ENCODE results near the gene ADGRG7. TPM values are rescaled to one million over a fixed set of nuclear protein-coding genes. Genes with fewer than 3 reads are reported as not detected.

Gene ADGRG7
- total and polyA plus RNA-seq, 9 of the 15 experiments (the other 6 are each of a cell fraction or from before 2014, with no cell fraction given), result 0.03 TPM; not detected in 7

DNA sequence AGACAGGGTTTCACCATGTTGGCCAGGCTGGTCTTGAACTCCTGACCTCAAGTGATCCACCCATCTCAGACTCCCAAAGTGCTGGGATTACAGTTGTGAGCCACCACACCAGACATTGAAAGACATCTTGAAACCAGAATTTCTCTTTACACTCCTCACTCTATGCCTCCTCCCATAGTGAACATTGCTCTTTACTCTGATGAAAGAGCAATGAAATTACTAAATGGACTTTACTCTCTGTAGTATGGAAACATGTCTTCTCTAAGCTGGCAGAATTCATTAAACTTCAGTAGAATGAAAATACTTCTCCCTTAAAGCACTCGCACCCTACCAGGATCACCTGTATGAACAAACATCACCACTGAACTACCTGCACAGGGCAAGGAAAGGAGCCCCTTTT, 72.1 kb downstream of the ADGRG7 start:
- no TSS peak for BruUV-seq (replicated peaks)
- H3K27ac ChIP-seq (ENCODE audit: extremely low read depth, low read depth, low read length), result no peak overlapping the region
- FAIRE-seq, result no peak
- H3K4me3 ChIP-seq, result no peak overlapping the region
- no peak overlapping the region for H2AFZ ChIP-seq (ENCODE audit: low read depth, low read length)
- no peak for DNase-seq (ENCODE audit: extremely low read depth in 1 of 4, low spot score in 3 of 4)
- no peaks in the 10 kb centered on the region for H3K79me2 ChIP-seq (ENCODE audit: control insufficient read depth, insufficient read depth, low read length)
- no peaks in the 10 kb centered on the region for H3K36me3 ChIP-seq (ENCODE audit: control insufficient read depth, insufficient read depth, low read length)
- intact Hi-C loops (cut with micrococcal nuclease), result no loop called here
- H3K9me1 ChIP-seq (ENCODE audit: control insufficient read depth, insufficient read depth, low read length), result no peaks in the 10 kb centered on the region
- H4K20me1 ChIP-seq (replicated peaks; ENCODE audit: control insufficient read depth, insufficient read depth, low read length), result no peaks in the 10 kb centered on the region
- CTCF ChIA-PET (ENCODE audit: low intra/inter-chr PET ratio), result no interaction called here
- peaks cover 0 to 5% of the 10 kb centered on the region in 2 experiments; a peak in 2 of 5 replicates for H3K4me1 ChIP-seq (replicated peaks in 1 of 2; ENCODE audit: control insufficient read depth in 2 of 2, insufficient read depth in 2 of 2, low read length in 2 of 2)
- WGBS (ENCODE audit: insufficient coverage, low coverage, missing lambda C conversion rate), result 75% methylated on average over 1 of the region's 1 CpG
- POLR2A ChIA-PET, result interaction anchor here (0.5 kb wide), 1 partner anchor 400 kb away, joined by 3 read pairs; no protein-coding TSS in a partner anchor
- H3K9me3 ChIP-seq (replicated peaks; ENCODE audit: control insufficient read depth, insufficient read depth, low read depth, low read length), result no peaks in the 10 kb centered on the region
- H3K9ac ChIP-seq (ENCODE audit: insufficient read depth in 1 of 2, low read depth in 2 of 2, low read length in 2 of 2), result no peak overlapping the region
- no peaks in the 10 kb centered on the region for H3K27me3 ChIP-seq (ENCODE audit: control insufficient read depth in 2 of 2, insufficient read depth in 2 of 2, low read length in 2 of 2)
- in situ Hi-C loops (cut with MboI), result no loop called here
- no peak; the same call in 2 of the 3 replicates for ATAC-seq
- no peak overlapping the region for H3K4me2 ChIP-seq (ENCODE audit: insufficient read depth, low read length)
- TF ChIP-seq ZNF696 (CRISPR knock-in tag; conservative IDR thresholded peaks at IDR 0.05) (no peak), SETDB1 (IDR thresholded peaks at IDR 0.05; ENCODE audit: low read length) (no peak)
- TF ChIP-seq, protein P1, sequence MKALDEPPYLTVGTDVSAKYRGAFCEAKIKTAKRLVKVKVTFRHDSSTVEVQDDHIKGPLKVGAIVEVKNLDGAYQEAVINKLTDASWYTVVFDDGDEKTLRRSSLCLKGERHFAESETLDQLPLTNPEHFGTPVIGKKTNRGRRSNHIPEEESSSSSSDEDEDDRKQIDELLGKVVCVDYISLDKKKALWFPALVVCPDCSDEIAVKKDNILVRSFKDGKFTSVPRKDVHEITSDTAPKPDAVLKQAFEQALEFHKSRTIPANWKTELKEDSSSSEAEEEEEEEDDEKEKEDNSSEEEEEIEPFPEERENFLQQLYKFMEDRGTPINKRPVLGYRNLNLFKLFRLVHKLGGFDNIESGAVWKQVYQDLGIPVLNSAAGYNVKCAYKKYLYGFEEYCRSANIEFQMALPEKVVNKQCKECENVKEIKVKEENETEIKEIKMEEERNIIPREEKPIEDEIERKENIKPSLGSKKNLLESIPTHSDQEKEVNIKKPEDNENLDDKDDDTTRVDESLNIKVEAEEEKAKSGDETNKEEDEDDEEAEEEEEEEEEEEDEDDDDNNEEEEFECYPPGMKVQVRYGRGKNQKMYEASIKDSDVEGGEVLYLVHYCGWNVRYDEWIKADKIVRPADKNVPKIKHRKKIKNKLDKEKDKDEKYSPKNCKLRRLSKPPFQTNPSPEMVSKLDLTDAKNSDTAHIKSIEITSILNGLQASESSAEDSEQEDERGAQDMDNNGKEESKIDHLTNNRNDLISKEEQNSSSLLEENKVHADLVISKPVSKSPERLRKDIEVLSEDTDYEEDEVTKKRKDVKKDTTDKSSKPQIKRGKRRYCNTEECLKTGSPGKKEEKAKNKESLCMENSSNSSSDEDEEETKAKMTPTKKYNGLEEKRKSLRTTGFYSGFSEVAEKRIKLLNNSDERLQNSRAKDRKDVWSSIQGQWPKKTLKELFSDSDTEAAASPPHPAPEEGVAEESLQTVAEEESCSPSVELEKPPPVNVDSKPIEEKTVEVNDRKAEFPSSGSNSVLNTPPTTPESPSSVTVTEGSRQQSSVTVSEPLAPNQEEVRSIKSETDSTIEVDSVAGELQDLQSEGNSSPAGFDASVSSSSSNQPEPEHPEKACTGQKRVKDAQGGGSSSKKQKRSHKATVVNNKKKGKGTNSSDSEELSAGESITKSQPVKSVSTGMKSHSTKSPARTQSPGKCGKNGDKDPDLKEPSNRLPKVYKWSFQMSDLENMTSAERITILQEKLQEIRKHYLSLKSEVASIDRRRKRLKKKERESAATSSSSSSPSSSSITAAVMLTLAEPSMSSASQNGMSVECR (CRISPR knock-in tag; IDR thresholded peaks at IDR 0.05), result no peak
- TF ChIP-seq, protein P2, sequence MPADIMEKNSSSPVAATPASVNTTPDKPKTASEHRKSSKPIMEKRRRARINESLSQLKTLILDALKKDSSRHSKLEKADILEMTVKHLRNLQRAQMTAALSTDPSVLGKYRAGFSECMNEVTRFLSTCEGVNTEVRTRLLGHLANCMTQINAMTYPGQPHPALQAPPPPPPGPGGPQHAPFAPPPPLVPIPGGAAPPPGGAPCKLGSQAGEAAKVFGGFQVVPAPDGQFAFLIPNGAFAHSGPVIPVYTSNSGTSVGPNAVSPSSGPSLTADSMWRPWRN (IDR thresholded peaks at IDR 0.05; ENCODE audit: low read depth), result no peak
- TF ChIP-seq, protein P3, sequence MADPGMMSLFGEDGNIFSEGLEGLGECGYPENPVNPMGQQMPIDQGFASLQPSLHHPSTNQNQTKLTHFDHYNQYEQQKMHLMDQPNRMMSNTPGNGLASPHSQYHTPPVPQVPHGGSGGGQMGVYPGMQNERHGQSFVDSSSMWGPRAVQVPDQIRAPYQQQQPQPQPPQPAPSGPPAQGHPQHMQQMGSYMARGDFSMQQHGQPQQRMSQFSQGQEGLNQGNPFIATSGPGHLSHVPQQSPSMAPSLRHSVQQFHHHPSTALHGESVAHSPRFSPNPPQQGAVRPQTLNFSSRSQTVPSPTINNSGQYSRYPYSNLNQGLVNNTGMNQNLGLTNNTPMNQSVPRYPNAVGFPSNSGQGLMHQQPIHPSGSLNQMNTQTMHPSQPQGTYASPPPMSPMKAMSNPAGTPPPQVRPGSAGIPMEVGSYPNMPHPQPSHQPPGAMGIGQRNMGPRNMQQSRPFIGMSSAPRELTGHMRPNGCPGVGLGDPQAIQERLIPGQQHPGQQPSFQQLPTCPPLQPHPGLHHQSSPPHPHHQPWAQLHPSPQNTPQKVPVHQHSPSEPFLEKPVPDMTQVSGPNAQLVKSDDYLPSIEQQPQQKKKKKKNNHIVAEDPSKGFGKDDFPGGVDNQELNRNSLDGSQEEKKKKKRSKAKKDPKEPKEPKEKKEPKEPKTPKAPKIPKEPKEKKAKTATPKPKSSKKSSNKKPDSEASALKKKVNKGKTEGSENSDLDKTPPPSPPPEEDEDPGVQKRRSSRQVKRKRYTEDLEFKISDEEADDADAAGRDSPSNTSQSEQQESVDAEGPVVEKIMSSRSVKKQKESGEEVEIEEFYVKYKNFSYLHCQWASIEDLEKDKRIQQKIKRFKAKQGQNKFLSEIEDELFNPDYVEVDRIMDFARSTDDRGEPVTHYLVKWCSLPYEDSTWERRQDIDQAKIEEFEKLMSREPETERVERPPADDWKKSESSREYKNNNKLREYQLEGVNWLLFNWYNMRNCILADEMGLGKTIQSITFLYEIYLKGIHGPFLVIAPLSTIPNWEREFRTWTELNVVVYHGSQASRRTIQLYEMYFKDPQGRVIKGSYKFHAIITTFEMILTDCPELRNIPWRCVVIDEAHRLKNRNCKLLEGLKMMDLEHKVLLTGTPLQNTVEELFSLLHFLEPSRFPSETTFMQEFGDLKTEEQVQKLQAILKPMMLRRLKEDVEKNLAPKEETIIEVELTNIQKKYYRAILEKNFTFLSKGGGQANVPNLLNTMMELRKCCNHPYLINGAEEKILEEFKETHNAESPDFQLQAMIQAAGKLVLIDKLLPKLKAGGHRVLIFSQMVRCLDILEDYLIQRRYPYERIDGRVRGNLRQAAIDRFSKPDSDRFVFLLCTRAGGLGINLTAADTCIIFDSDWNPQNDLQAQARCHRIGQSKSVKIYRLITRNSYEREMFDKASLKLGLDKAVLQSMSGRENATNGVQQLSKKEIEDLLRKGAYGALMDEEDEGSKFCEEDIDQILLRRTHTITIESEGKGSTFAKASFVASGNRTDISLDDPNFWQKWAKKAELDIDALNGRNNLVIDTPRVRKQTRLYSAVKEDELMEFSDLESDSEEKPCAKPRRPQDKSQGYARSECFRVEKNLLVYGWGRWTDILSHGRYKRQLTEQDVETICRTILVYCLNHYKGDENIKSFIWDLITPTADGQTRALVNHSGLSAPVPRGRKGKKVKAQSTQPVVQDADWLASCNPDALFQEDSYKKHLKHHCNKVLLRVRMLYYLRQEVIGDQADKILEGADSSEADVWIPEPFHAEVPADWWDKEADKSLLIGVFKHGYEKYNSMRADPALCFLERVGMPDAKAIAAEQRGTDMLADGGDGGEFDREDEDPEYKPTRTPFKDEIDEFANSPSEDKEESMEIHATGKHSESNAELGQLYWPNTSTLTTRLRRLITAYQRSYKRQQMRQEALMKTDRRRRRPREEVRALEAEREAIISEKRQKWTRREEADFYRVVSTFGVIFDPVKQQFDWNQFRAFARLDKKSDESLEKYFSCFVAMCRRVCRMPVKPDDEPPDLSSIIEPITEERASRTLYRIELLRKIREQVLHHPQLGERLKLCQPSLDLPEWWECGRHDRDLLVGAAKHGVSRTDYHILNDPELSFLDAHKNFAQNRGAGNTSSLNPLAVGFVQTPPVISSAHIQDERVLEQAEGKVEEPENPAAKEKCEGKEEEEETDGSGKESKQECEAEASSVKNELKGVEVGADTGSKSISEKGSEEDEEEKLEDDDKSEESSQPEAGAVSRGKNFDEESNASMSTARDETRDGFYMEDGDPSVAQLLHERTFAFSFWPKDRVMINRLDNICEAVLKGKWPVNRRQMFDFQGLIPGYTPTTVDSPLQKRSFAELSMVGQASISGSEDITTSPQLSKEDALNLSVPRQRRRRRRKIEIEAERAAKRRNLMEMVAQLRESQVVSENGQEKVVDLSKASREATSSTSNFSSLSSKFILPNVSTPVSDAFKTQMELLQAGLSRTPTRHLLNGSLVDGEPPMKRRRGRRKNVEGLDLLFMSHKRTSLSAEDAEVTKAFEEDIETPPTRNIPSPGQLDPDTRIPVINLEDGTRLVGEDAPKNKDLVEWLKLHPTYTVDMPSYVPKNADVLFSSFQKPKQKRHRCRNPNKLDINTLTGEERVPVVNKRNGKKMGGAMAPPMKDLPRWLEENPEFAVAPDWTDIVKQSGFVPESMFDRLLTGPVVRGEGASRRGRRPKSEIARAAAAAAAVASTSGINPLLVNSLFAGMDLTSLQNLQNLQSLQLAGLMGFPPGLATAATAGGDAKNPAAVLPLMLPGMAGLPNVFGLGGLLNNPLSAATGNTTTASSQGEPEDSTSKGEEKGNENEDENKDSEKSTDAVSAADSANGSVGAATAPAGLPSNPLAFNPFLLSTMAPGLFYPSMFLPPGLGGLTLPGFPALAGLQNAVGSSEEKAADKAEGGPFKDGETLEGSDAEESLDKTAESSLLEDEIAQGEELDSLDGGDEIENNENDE (IDR thresholded peaks at IDR 0.05; ENCODE audit: low read depth, low read length), result no peak
